ENCODE measurements around the gene TAAR5. TPM values are rescaled to one million over a fixed set of nuclear protein-coding genes. Genes with fewer than 3 reads are reported as not detected.

TAAR5 gene
- total RNA-seq, 2 donors from 2014 or later: not detected

- H3K27ac ChIP-seq: no peak overlapping the region
- H3K27me3 ChIP-seq (replicated peaks; ENCODE audit: insufficient read depth): no peaks in the 10 kb centered on the region
- no peaks in the 10 kb centered on the region for H3K4me1 ChIP-seq (replicated peaks)
- H3K4me3 ChIP-seq: no peak overlapping the region
- no peak for TF ChIP-seq POLR2A (IDR thresholded peaks at IDR 0.05)
- TF ChIP-seq POLR2AphosphoS5 (IDR thresholded peaks at IDR 0.05): no peak
- TF ChIP-seq, protein P1, sequence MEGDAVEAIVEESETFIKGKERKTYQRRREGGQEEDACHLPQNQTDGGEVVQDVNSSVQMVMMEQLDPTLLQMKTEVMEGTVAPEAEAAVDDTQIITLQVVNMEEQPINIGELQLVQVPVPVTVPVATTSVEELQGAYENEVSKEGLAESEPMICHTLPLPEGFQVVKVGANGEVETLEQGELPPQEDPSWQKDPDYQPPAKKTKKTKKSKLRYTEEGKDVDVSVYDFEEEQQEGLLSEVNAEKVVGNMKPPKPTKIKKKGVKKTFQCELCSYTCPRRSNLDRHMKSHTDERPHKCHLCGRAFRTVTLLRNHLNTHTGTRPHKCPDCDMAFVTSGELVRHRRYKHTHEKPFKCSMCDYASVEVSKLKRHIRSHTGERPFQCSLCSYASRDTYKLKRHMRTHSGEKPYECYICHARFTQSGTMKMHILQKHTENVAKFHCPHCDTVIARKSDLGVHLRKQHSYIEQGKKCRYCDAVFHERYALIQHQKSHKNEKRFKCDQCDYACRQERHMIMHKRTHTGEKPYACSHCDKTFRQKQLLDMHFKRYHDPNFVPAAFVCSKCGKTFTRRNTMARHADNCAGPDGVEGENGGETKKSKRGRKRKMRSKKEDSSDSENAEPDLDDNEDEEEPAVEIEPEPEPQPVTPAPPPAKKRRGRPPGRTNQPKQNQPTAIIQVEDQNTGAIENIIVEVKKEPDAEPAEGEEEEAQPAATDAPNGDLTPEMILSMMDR (IDR thresholded peaks at IDR 0.05): no peak
- no peak for DNase-seq (ENCODE audit: low spot score)
- no peaks in the 10 kb centered on the region for H3K36me3 ChIP-seq
- H3K9me3 ChIP-seq: no peaks in the 10 kb centered on the region
- WGBS: 71% methylated on average over 1 of the region's 1 CpG
- intact Hi-C loops (cut with DNase I): no loop called here
Observed at GRCh38 chr6:132584698-132585097, 4.8 kb downstream of the TAAR5 start.

DNA sequence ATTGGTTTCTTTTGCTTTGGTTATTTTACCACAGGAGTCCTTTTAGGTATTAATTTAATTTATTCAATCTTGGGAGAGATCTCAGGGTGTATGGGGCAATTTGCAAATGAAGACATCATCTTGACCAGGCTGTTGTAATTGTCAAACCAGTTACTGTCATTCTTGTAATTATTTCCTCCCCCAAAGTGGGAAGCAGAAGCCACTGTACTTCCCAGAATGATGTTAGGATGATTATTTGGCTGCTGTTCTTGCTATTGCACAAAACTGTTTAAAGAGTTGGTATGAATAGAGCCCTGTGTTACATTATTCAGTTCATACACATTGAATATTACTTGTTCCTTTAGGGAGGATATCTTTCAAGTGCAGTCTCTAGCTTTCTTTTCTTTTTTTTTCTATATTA is 17.8 kb downstream of the TAAR5 start:
- Histone ChIP-seq H3K4me1 (replicated peaks) (no peaks in the 10 kb centered on the region), H3K4me3 (no peak overlapping the region), H3K36me3 (no peaks in the 10 kb centered on the region), H3K27me3 (replicated peaks; ENCODE audit: insufficient read depth) (no peaks in the 10 kb centered on the region), H3K27ac (no peak overlapping the region), H3K9me3 (no peaks in the 10 kb centered on the region)
- TF ChIP-seq, protein P1 (IDR thresholded peaks at IDR 0.05): no peak
- TF ChIP-seq POLR2A (IDR thresholded peaks at IDR 0.05): no peak
- TF ChIP-seq POLR2AphosphoS5 (IDR thresholded peaks at IDR 0.05): no peak
- no peak for DNase-seq (ENCODE audit: low spot score)
- intact Hi-C loops (cut with DNase I): no loop called here

DNA sequence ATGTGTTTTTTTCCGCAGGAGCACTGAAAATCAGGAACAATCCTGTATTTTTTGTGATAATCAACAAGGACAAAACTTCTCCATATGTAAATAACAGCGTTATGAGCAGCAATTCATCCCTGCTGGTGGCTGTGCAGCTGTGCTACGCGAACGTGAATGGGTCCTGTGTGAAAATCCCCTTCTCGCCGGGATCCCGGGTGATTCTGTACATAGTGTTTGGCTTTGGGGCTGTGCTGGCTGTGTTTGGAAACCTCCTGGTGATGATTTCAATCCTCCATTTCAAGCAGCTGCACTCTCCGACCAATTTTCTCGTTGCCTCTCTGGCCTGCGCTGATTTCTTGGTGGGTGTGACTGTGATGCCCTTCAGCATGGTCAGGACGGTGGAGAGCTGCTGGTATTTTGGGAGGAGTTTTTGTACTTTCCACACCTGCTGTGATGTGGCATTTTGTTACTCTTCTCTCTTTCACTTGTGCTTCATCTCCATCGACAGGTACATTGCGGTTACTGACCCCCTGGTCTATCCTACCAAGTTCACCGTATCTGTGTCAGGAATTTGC is 19.2 kb downstream of the TAAR5 start, which contains the start of gene TAAR6:
TAAR6 (plus strand) TSS at position 102 of the 557 bp plus-strand sequence; CDS start at position 102, 0 bp downstream.
- Histone ChIP-seq H3K4me3 (no peak within 1 kb of the TSS), H3K4me1 (replicated peaks) (no peaks in the 10 kb centered on the region), H3K36me3 (no peaks in the 10 kb centered on the region), H3K9me3 (no peaks in the 10 kb centered on the region), H3K27ac (no peak within 1 kb of the TSS), H3K27me3 (replicated peaks; ENCODE audit: insufficient read depth) (peaks cover under 1% of the 10 kb centered on the region)
- 80% methylated on average over 15 of the region's 15 CpGs for WGBS
- no peak for DNase-seq (ENCODE audit: low spot score)
- intact Hi-C loops (cut with DNase I): no loop called here
- TF ChIP-seq POLR2A (IDR thresholded peaks at IDR 0.05) (no peak), POLR2AphosphoS5 (IDR thresholded peaks at IDR 0.05) (no peak)
- TF ChIP-seq, protein P1 (IDR thresholded peaks at IDR 0.05): no peak

GRCh38 chr6:132569170-132569569 is 20.4 kb downstream of the TAAR5 start:
- no peak overlapping the region for H3K4me3 ChIP-seq
- no peaks in the 10 kb centered on the region for H3K9me3 ChIP-seq
- TF ChIP-seq POLR2AphosphoS5 (IDR thresholded peaks at IDR 0.05) (no peak), POLR2A (IDR thresholded peaks at IDR 0.05) (no peak)
- TF ChIP-seq, protein P1 (IDR thresholded peaks at IDR 0.05): no peak
- H3K4me1 ChIP-seq (replicated peaks): no peaks in the 10 kb centered on the region
- intact Hi-C loops (cut with DNase I): no loop called here
- H3K36me3 ChIP-seq: no peaks in the 10 kb centered on the region
- no peak overlapping the region for H3K27ac ChIP-seq
- no peak for DNase-seq (ENCODE audit: low spot score)
- H3K27me3 ChIP-seq (replicated peaks; ENCODE audit: insufficient read depth): peaks cover 3% of the 10 kb centered on the region
- WGBS: 57% methylated on average over 4 of the region's 4 CpGs

- WGBS: 71% methylated on average over 6 of the region's 6 CpGs
- intact Hi-C loops (cut with DNase I): no loop called here
- Histone ChIP-seq H3K9me3 (no peaks in the 10 kb centered on the region), H3K27me3 (replicated peaks; ENCODE audit: insufficient read depth) (peaks cover 3% of the 10 kb centered on the region), H3K36me3 (no peaks in the 10 kb centered on the region), H3K4me1 (replicated peaks) (no peaks in the 10 kb centered on the region), H3K27ac (no peak overlapping the region), H3K4me3 (no peak overlapping the region)
- no peak for TF ChIP-seq POLR2AphosphoS5 (IDR thresholded peaks at IDR 0.05)
- TF ChIP-seq, protein P1 (IDR thresholded peaks at IDR 0.05): no peak
- no peak for TF ChIP-seq POLR2A (IDR thresholded peaks at IDR 0.05)
- DNase-seq (ENCODE audit: low spot score): no peak
Observed at GRCh38 chr6:132568611-132569010, 20.9 kb downstream of the TAAR5 start.

Measured in prostate gland (tissue), 2 donors.